ENCODE data around the gene C3. TPM values are rescaled to one million over a fixed set of nuclear protein-coding genes. Genes with fewer than 3 reads are reported as not detected.

The C3 gene
- total RNA-seq, 2 donors from 2014 or later = 0.35 TPM; not detected in 1

DNA sequence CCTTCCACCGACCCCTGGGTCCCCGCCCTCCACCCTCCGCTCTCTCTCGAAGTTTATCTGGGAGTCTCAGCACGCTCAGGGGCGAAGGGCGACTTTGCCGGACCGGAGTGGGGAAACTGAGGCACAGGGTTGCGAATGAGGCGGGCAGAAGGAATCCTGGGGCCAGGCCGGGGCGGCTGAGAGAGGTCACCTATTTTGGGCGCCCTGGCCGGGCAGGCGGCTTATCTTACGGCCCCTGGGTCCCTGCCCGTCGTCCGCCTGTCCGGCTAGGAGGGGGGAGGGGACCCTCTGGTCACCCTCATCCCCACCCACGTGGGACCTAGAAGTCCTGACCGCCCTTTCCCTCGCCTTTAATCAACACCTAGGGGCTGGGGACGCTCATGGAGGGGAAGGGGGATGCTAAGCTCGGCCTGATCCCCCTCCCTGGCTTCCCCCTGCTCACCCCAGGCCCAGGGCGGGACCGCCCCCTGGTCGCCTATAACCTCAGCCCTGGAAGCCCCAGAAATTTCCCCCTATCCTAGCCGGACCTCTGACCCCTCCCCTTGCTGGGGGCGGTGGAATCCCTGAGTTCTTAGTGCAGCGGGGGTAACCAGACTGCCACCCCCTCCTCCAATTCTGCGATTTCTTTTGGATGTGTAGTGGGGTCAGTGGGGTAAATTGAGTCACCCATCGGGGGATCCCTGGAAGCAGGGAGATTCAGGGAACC lies 19.6 kb upstream of the C3 start:
- DNase-seq = peak in 2 of 3 donors; percentile 20 to 25
- H3K4me1 Mint-ChIP-seq = peaks cover 40% of the 10 kb centered on the region
- H3K27me3 Mint-ChIP-seq = no peaks in the 10 kb centered on the region
- H3K4me3 Mint-ChIP-seq = peak overlapping the region; percentile 96
- no peaks in the 10 kb centered on the region for H3K36me3 Mint-ChIP-seq (ENCODE audit: low read depth)
- ATAC-seq = no peak
- peak overlapping the region; percentile 97 for H3K27ac Mint-ChIP-seq
- H3K9me3 ChIP-seq (ENCODE audit: control insufficient read depth, low read length, poor library complexity, severe bottlenecking) = no peaks in the 10 kb centered on the region

DNA sequence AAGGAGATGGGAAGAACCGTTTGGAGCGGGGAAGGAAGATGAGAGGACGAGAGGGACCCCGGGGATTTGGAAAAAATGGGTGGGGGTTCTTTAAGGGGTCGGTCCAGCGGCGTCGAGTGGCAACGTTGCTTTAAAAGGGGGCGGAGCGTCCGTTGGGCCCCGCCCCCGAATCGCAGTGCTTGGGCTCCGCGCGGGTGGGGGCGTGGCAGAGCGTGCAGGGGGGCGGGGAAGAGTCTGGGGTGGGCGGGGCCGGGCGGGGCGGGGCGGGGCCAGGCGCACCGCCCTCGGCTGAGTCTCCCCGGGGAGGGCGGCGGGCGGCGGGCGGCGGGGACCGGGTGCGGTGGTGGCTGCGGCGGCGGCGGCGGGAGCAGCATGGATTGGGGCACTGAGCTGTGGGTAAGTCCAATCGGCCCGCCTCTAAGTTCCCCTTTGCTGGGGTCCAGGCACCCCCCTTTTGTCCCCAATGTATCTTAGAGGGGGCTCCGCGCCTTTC lies 19.0 kb upstream of the C3 start, which contains the start of gene TRIP10:
TRIP10 (plus strand) TSS at position 291 of the 493 bp plus-strand sequence; CDS start at position 373, 82 bp downstream.
- ATAC-seq (peak; percentile 6), DNase-seq (peak; percentile 73 to 86 (median 80))
- H3K9me3 ChIP-seq (ENCODE audit: control insufficient read depth, low read length, poor library complexity, severe bottlenecking) = no peaks in the 10 kb centered on the region
- Mint-ChIP-seq H3K27ac (peak within 1 kb of the TSS; percentile 97), H3K4me1 (peaks cover 40% of the 10 kb centered on the region), H3K36me3 (ENCODE audit: low read depth) (no peaks in the 10 kb centered on the region), H3K27me3 (no peaks in the 10 kb centered on the region), H3K4me3 (peak within 1 kb of the TSS; percentile 96)

DNA sequence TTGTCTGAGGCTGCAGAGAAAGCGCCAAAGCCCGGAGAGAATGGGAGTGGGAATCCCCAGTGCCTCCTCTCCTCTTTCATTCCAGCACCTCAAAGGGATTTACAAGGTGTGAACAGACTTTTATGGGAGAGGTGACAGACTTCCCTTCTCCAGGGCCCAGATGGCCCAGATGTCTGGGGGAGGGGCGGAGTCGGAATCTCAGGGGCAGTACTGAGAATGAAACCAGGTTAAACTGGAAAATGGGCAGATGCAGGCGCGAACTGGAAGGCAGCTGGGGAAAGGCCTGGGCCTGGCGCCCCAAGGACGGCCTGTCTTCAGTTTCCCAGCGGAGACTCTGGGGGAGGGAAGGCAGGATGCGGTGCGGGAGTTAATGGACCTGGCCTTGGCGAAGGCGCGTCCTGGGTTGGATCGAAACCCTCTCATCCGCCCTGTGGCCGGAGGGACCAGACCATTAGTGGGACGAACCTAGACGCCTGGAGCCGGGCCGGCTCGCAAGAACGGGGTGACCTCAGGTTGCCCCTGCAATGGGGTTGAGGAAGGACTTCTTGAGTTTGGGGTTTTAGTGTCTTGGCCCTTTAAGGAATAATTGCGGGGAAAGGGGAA lies 18.4 kb upstream of the C3 start:
- Mint-ChIP-seq H3K27me3 (no peaks in the 10 kb centered on the region), H3K36me3 (ENCODE audit: low read depth) (no peaks in the 10 kb centered on the region), H3K4me3 (peak overlapping the region; percentile 96), H3K4me1 (peaks cover 35% of the 10 kb centered on the region), H3K27ac (peak overlapping the region; percentile 97)
- DNase-seq = no peak
- no peak for ATAC-seq
- H3K9me3 ChIP-seq (ENCODE audit: control insufficient read depth, low read length, poor library complexity, severe bottlenecking) = no peaks in the 10 kb centered on the region

DNA sequence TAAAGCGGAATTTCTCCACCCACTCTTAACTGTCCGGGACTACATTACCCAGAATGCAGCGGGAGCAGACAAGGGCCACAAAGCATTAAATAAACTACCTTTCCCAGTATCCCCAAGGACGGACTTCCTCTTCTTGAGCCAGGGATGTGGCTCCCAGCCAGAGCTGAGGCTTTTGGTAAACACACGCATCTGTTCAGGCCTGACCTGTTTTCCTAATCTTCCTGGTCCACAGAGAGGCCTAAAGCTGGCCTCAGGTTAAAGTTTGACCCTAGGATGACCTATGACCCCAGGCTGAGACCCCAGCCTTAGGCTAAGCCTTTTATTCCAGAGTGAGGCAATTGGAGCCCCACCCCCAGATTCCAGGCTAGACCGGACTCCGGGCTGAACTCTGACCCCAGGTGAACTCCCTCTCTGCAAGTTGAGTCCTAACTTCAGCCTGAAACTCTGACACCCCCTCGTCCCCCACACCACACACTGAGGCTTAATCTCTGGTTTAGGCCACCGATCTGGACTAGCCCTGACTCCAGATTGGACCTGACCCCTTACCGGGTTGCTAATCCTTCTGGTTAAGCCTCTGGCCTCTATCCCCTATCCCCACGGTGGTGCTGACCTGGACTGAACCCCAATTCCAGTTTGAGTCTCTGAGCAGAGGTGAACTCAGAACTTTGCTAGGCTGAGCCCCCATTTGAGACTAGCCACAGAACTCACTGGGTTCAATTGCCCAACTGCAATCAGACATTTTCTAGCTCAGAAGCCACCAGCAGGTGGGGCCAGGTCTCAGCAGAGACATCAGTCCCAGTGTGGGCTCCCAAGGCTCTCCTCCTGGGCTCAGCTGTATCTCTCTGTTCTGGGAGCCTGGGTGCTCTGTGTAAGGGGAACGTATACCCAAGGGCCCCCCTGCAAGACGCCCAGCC lies 17.7 kb upstream of the C3 start:
- H3K9me3 ChIP-seq (ENCODE audit: control insufficient read depth, low read length, poor library complexity, severe bottlenecking) = no peaks in the 10 kb centered on the region
- Mint-ChIP-seq H3K27ac (peak overlapping the region; percentile 97), H3K27me3 (no peaks in the 10 kb centered on the region), H3K36me3 (ENCODE audit: low read depth) (no peaks in the 10 kb centered on the region), H3K4me1 (peaks cover 34% of the 10 kb centered on the region), H3K4me3 (peak overlapping the region; percentile 96)
- peak; percentile 5 for ATAC-seq
- peak; percentile 47 to 62 (median 62) for DNase-seq

DNA sequence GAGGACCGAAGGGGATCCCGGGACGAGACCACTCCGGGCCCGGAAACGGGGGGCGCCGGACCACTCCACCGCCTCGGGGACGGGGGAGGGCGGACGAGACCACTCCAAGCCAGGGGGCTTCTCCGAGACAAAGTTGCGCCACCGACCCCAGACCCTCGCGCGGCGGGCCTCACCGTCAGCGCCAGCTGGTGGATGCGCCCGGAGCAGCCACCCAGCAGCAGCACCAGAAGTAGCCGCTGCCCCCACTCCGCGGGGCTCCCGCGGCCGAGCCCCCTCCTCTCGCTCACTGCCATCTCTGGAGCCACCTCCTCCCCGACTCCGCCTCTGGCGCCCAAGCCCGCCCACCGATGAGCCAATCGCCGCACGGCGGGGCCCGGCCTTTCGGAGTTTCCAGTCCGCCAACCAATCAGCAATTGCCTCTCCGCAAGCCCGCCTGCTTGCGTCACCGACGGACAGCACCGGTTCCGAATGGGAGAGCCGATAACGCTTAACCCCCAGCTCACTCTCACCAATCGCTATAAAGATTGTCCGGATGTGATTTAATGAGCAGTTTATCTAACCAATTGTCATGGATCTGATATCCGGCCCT lies 16.9 kb upstream of the C3 start, which contains the start of gene GPR108:
GPR108 (minus strand) TSS at position 297 of the 589 bp plus-strand sequence; CDS start at position 293, 4 bp downstream.
- peaks cover 36% of the 10 kb centered on the region for H3K4me1 Mint-ChIP-seq
- H3K27me3 Mint-ChIP-seq = no peaks in the 10 kb centered on the region
- DNase-seq (peak; percentile 97 to 99 (median 98)), ATAC-seq (peak; percentile 84)
- peak within 1 kb of the TSS; percentile 97 for H3K27ac Mint-ChIP-seq
- H3K9me3 ChIP-seq (ENCODE audit: control insufficient read depth, low read length, poor library complexity, severe bottlenecking) = no peaks in the 10 kb centered on the region
- H3K4me3 Mint-ChIP-seq = peak within 1 kb of the TSS; percentile 96
- peaks cover 3% of the 10 kb centered on the region for H3K36me3 Mint-ChIP-seq (ENCODE audit: low read depth)

DNA sequence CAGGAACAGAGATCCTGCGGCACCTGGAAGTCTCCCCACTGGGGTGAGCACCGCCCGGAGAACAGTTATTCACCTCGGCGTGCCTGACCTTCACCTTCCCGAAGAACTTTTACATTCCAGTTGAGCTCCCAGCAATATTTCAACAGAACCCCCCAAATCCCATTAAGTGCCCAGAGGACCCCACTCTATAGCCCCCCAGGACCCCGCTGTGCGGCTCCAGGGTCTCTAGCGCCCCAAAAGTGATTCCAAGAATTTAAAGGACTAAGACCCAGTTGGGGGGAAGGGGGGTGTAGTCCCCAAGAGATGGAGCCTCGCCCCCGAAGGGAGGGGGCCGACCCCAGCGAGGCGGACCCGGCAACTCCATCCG lies 16.4 kb upstream of the C3 start:
- Mint-ChIP-seq H3K36me3 (ENCODE audit: low read depth) (peaks cover 6% of the 10 kb centered on the region), H3K27ac (peak overlapping the region; percentile 97), H3K4me3 (peak overlapping the region; percentile 96), H3K27me3 (no peaks in the 10 kb centered on the region), H3K4me1 (peaks cover 38% of the 10 kb centered on the region)
- no peak for DNase-seq
- no peak for ATAC-seq
- no peaks in the 10 kb centered on the region for H3K9me3 ChIP-seq (ENCODE audit: control insufficient read depth, low read length, poor library complexity, severe bottlenecking)

DNA sequence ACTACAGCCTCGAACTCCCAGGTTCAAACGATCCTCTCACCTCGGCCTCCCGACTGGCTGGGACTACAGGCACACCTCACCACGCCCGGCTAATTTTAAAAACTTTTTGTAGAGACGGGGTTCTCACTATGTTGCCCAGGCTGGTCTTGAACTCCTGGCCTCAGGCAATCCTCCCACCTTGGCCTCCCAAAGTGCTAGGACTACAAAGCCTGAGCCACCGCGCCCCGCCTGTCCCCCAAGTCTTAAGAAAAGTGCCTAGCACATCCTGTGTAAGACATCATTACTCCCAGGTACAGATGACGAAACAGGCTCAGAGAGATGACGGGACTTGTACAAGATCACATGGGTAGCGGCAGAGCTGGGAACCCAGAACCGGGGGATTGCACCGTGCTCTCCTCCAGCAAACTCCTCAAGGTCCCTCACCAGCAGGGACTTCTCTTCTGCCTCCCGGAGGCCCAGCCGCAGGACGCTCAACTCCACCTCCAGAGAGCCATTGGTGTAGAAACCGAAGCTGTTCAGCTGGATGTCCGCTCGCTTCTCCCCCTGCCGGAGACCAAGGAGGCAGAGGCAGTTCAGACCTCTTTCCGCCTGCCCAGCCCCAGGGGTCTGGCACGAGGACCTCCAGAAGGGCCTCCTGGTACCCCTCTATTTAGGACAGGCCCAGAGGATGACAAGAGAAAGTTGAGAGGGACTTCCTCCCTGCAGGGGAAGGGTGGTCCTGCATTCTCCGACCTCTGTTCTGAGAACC lies 15.9 kb upstream of the C3 start:
- peak; percentile 13 for ATAC-seq
- H3K9me3 ChIP-seq (ENCODE audit: control insufficient read depth, low read length, poor library complexity, severe bottlenecking) = no peaks in the 10 kb centered on the region
- H3K4me3 Mint-ChIP-seq = peak overlapping the region; percentile 96
- H3K36me3 Mint-ChIP-seq (ENCODE audit: low read depth) = peaks cover 6% of the 10 kb centered on the region
- H3K27ac Mint-ChIP-seq = peak overlapping the region; percentile 97
- peak; percentile 42 to 51 (median 43) for DNase-seq
- no peaks in the 10 kb centered on the region for H3K27me3 Mint-ChIP-seq
- peaks cover 38% of the 10 kb centered on the region for H3K4me1 Mint-ChIP-seq

DNA sequence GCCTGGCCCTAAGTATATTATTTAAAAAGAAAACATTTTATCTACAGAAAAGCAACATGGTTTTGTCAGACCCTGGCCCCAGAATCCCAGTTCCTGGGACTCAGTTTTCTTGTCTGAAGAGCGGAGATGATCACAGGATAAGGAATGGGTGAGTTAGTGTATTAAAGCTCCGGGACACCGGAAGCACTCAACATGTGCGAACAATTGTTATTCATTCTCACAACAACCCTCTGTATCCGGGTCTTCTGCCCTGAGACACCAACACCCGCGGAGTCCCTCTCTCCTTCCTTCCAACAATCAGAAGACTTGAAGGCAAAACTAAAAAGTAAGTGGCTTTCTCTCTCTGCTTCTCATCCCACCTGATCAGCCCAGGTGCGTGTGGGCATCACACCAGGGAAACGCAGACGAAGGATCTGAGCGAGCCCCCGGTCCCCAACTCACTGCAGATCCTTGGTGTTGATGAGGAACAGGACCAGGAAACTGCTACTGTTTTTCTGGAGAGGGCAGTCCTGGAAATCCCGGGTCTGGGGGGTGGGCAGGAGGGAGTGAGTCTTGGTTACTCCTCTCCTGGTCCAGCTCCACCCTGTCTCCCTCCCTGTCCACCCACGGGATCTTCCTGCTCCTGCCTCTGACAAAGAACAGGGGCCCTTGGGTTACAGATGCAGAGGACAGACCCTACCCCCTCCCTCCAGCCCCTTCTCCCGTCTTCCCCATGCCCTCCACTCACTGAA lies 14.9 kb upstream of the C3 start:
- H3K4me3 Mint-ChIP-seq = no peak overlapping the region
- H3K4me1 Mint-ChIP-seq = peaks cover 33% of the 10 kb centered on the region
- peaks cover 6% of the 10 kb centered on the region for H3K36me3 Mint-ChIP-seq (ENCODE audit: low read depth)
- H3K27ac Mint-ChIP-seq = peak overlapping the region; percentile 97
- no peak for DNase-seq
- no peak for ATAC-seq
- no peaks in the 10 kb centered on the region for H3K9me3 ChIP-seq (ENCODE audit: control insufficient read depth, low read length, poor library complexity, severe bottlenecking)
- H3K27me3 Mint-ChIP-seq = no peaks in the 10 kb centered on the region

DNA sequence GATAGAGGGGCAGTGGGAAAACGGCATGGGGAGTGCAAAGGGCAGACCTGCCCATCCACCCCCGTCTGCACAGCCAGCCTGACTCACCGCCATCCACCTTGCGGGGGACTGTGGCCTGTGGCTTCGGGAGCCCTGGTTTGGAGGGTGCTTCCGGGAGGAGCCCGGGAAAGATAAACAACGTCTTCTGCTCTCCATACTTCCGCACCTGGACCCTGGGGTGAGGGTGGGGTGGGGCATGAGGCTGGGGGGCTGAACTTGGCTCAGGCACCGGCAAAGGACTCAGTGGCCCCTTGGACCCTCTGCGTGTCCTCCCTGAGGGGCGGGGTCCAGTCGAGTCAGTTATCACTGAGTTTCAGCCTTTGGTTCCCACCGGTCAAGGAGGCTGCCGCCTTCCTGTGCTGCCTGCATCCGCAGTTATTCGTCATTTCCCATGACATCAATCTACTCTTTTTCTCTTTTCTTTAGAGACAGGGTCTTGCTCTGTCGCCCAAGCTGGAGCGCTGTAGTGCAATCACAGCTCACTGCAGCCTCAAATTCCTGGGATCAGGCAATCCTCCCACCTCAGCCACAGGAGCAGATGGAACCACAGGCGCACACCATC lies 13.7 kb upstream of the C3 start:
- H3K9me3 ChIP-seq (ENCODE audit: control insufficient read depth, low read length, poor library complexity, severe bottlenecking) = no peaks in the 10 kb centered on the region
- Mint-ChIP-seq H3K4me1 (peaks cover 30% of the 10 kb centered on the region), H3K27ac (no peak overlapping the region), H3K27me3 (no peaks in the 10 kb centered on the region), H3K36me3 (ENCODE audit: low read depth) (peaks cover 6% of the 10 kb centered on the region), H3K4me3 (peak overlapping the region; percentile 21)
- DNase-seq (no peak), ATAC-seq (no peak)

DNA sequence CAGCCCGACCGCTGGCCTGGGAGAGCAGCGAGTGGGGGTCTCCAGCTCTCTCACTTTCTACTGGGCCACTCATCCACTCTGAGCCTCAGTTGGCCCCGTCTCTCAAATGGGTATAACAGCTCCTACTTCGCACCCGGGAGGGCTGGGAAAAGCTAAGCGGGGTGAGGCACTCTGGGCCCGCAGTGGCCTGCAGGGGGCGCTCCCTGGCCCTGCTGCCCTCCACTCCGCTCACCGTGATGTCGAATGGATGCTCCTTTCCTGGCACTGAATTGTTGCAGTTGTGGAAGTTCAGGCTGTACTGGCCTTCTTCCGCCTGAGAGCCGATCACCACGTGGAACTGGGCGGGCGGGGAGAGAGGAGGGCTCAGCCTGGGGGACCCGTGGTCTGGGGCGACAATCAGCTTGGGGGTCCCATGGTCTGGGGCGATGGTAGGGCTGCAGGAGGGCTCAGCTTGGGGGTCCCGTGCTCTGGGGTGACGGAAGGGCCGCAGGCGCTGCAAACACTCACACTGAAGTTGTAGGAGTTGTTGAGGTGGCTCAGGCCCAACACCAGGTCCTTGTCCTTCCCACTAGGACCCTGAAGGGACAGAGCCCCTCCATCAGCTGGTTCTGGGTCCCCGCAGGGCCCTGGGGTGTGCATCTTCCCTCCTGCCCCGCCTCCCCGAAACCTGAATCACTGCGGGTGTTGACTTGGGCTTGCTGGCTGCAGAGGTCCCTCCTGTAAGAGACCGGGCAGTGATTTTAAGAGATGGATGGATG lies 13.1 kb upstream of the C3 start:
- H3K9me3 ChIP-seq (ENCODE audit: control insufficient read depth, low read length, poor library complexity, severe bottlenecking) = no peaks in the 10 kb centered on the region
- Mint-ChIP-seq H3K4me1 (peaks cover 24% of the 10 kb centered on the region), H3K4me3 (no peak overlapping the region), H3K27ac (no peak overlapping the region), H3K36me3 (ENCODE audit: low read depth) (peaks cover 6% of the 10 kb centered on the region), H3K27me3 (no peaks in the 10 kb centered on the region)
- DNase-seq (no peak), ATAC-seq (no peak)

DNA sequence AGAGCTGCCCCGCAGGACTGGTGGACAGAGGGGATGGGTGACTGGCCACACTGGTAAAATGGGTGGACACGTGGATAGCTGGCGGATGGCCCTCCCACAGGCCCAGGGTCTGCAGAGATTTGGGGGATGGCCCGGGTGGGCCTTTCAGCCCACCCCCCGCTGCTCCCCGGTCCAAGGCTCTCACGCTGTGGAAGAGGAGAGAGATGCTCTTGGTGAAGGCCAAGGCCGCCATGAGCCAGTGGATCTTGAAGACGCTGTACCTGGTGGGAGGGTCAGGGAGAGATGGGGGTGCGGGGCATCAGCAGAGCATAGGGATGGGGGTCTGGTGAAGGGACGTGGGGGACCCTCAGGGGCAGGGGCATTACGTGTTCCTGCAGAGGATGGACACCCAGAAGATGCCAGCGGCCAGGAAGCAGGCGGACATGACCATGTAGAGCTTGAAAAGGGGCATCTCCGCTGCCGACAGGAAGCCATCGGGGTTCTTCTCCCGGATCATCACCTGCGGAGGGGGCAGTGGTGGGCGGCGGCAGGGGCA lies 12.4 kb upstream of the C3 start:
- no peak for DNase-seq

More for the DNA sequence above, 12.4 kb upstream of the C3 start:
- H3K4me1 Mint-ChIP-seq = peaks cover 20% of the 10 kb centered on the region
- H3K27ac Mint-ChIP-seq = no peak overlapping the region
- H3K36me3 Mint-ChIP-seq (ENCODE audit: low read depth) = peaks cover 6% of the 10 kb centered on the region
- no peaks in the 10 kb centered on the region for H3K9me3 ChIP-seq (ENCODE audit: control insufficient read depth, low read length, poor library complexity, severe bottlenecking)
- H3K4me3 Mint-ChIP-seq = no peak overlapping the region
- no peak for ATAC-seq
- no peaks in the 10 kb centered on the region for H3K27me3 Mint-ChIP-seq
